ENCODE results near the gene TMEM120A.

GRCh38 chr7:76000566-76000965 lies 6.2 kb upstream of the TMEM120A start:
- TF ChIP-seq POLR2A (IDR thresholded peaks at IDR 0.05) (no peak), CTCF (IDR thresholded peaks at IDR 0.05) (no peak)

Data from upper lobe of left lung (tissue), 4 donors.